Keratinocyte (primary cell): Measurements from ENCODE around the gene SRPK1.

ENCODE experiments used
- CTCF ChIP-seq, 3 experiments: IDR thresholded peaks in 1 of 3; conservative IDR thresholded peaks in 1 of 3; optimal IDR thresholded peaks in 1 of 3; 2 replicates in 2 of 3; 3 replicates in 1 of 3; pipeline versions ENCODE3 to v1.5.1; 2011; ENCODE audit warnings: low read length in 3 of 3, mild to moderate bottlenecking in 3 of 3, moderate library complexity in 2 of 3, control low read depth in 1 of 3, inconsistent platforms in 1 of 3; ENCODE audit not compliant: insufficient read depth in 2 of 3; ENCODE audit errors: extremely low read depth in 1 of 3
- EZH2 ChIP-seq: IDR thresholded peaks from one replicate; pipeline ENCODE4 v1.6.1; 2012; ENCODE audit warnings: inconsistent platforms, mild to moderate bottlenecking, low read length, moderate library complexity

- no peak for TF ChIP-seq CTCF (optimal IDR thresholded peaks at IDR 0.05 in 1 of 3, IDR thresholded peaks at IDR 0.05 in 1 of 3, conservative IDR thresholded peaks at IDR 0.05 in 1 of 3; ENCODE audit: extremely low read depth in 1 of 3, insufficient read depth in 2 of 3, low read length in 3 of 3)
- no peak for TF ChIP-seq EZH2
Observed at GRCh38 chr6:35842381-35842780, 78.5 kb downstream of the SRPK1 start.
